ENCODE data around the gene C2. TPM values are rescaled to one million over a fixed set of nuclear protein-coding genes. Genes with fewer than 3 reads are reported as not detected.
"Not testable (repeated sequence)": the region's sequence is repeated elsewhere in the genome, so short reads cannot be mapped to it uniquely, and the experiment has no call there.

Gene C2
- total RNA-seq, 2 experiments from 2014 or later, result 0.57 to 1.3 TPM

- Mint-ChIP-seq H3K4me1 (peaks cover 36% of the 10 kb centered on the region), H3K4me3 (peak overlapping the region; percentile 90), H3K27me3 (no peaks in the 10 kb centered on the region), H3K9me3 (no peaks in the 10 kb centered on the region), H3K36me3 (ENCODE audit: low read depth) (peaks cover 44% of the 10 kb centered on the region), H3K27ac (no peak overlapping the region)
- ChIA-PET CTCF (interaction anchor here (4.6 kb wide), 1 partner anchor 10 kb away, joined by 19 read pairs; the partner anchor contains the start of genes NELFE and SKIC2), POLR2A (no interaction called here)
- no peak for DNase-seq
Measured at GRCh38 chr6:31968791-31969711, 41.5 kb downstream of the C2 start.

DNA sequence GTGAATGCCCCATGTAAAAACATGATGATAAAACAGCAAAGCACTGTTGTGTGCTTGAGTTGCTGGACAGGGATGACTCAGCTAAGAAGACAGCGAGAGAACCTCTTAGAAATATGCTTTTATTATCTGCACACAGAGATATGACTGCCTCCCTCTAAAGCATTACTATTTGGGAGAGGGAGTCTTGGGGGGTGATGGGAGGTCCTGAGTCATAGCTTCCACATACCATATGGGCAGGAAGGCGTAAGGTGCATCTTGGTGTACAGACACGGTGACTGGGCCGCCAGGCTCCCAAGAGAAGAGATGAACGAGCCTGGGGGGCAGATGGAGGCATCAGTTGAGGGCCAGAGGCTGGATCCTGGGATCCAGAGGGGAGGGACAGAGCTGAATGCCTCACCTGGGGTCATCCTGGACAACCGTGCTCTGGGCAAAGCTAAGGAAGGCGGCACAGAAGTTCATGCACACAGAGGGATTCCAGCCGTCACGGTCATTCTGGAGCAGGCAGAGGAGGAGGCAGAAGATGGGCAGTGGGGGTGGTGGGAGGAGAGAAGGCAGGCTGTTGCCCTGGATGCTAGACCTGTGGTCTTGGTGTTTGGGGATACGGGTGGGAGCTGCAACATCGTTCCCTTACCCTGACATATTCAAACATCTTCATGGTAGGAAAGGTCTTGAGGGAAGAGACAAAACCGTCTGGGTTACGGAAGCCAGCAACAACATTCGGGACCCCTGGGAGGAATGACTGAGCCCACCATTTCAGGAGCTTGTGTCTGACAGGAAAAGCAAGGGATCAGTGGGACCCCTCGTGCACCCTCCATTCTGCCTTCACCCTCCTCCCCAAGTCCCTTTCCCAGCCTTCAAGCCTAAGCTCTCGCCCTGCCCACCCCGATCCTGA lies 42.4 kb downstream of the C2 start:
- Mint-ChIP-seq H3K9me3 (no peaks in the 10 kb centered on the region), H3K27ac (peak overlapping the region; percentile 99), H3K4me1 (peaks cover 37% of the 10 kb centered on the region), H3K36me3 (ENCODE audit: low read depth) (peaks cover 37% of the 10 kb centered on the region), H3K27me3 (no peaks in the 10 kb centered on the region), H3K4me3 (peak overlapping the region; percentile 90)
- ChIA-PET CTCF (interaction anchor here (0.5 to 4.6 kb wide), 5 partner anchors 8 to 1837 kb away, joined by 3 to 19 read pairs (median 3); partner anchors contain the start of genes NELFE and SKIC2), POLR2A (interaction anchor here (0.6 kb wide), 1 partner anchor 24 kb away, joined by 3 read pairs; no protein-coding TSS in a partner anchor)
- DNase-seq, result no peak

DNA sequence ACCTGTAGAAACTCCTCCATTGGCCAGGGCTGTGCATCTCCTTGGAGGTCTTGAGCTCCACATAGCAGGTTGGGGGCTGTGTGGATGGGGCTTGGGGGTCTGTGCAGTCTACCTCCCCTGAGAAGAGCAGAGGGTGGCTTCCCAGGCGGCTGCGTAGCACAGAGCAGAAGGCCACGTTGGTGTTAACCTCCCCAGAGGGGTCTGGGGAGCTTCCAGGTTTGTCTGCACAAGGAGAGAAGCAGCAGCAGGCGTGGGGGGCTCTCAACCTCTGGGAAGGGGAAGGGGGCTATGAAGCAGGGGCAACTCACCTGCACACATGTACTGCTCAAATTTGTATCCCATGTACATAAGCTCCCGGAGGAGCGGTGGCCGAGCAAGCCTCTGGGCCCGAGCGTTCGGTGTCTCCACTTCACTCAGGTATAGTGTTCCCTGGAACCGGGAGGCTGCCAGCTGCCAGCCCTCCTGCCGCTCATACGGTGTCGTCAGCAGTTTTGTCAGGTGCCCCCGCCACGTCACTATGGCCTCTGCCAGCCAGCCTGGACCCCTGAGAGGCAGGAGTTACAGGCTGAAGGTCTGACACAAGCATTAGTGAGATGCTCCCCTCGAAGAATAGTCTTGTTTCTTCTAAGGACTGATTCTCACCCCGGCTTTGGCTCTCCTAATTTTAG lies 43.2 kb downstream of the C2 start:
- H3K4me3 Mint-ChIP-seq, result peak overlapping the region; percentile 90
- DNase-seq, result no peak
- peak overlapping the region; percentile 99 for H3K27ac Mint-ChIP-seq
- no peaks in the 10 kb centered on the region for H3K9me3 Mint-ChIP-seq
- H3K36me3 Mint-ChIP-seq (ENCODE audit: low read depth), result peaks cover 35% of the 10 kb centered on the region
- no peaks in the 10 kb centered on the region for H3K27me3 Mint-ChIP-seq
- ChIA-PET CTCF (interaction anchor here (0.9 to 4.6 kb wide), 5 partner anchors 9 to 19 kb away, joined by 3 to 19 read pairs (median 4); partner anchors contain the start of genes NELFE and SKIC2), POLR2A (interaction anchor here (0.6 kb wide), 3 partner anchors 16 to 25 kb away, joined by 3 to 7 read pairs (median 3); no protein-coding TSS in a partner anchor)
- H3K4me1 Mint-ChIP-seq, result peaks cover 37% of the 10 kb centered on the region

DNA sequence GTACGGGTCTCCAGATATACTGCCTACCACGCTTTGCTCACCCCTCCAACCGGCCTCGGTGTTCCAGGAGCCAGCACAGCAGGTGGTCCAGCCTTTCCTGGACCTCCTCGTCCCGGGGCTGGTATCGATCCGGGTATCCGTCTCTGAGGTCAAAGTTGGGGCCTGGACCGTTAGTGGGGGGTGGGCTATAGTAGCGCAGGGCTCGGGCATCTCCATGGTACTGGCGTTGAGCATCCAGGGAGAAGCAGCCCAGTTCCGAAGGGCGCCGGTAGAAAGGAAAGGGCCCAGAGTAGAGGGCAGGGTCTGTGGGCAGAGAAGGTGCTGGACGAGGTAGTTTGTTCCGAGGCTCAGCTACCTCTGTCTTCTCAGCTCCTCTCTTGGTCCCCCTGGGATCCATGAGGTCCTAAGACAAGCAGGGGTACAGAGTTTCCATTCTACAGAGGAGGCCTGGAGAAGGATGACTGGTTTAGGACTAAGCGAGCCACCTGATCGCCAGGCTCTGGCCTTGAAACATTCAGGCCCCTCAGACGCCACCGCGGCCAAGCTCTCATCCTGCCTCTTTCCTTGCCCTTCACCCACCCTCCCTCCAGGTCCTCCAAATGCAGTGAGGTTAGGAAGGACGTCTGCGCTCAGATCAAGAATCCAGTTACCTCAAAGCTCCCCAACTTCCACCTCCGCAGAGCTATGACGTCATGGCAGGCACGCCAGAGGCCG lies 43.9 kb downstream of the C2 start:
- Mint-ChIP-seq H3K36me3 (ENCODE audit: low read depth) (peaks cover 31% of the 10 kb centered on the region), H3K27me3 (no peaks in the 10 kb centered on the region), H3K9me3 (no peaks in the 10 kb centered on the region), H3K4me3 (peak overlapping the region; percentile 90), H3K4me1 (peaks cover 37% of the 10 kb centered on the region), H3K27ac (peak overlapping the region; percentile 99)
- DNase-seq, result no peak
- CTCF ChIA-PET, result interaction anchor here (0.7 to 4.6 kb wide), 5 partner anchors 12 to 108 kb away, joined by 3 to 19 read pairs (median 4); partner anchors contain the start of genes NELFE and SKIC2
- POLR2A ChIA-PET, result interaction anchor here (0.6 kb wide), 4 partner anchors 16 to 345 kb away, joined by 3 to 7 read pairs (median 4); no protein-coding TSS in a partner anchor

- DNase-seq, result peak; percentile 98
- H3K4me1 Mint-ChIP-seq, result peaks cover 37% of the 10 kb centered on the region
- peaks cover 3% of the 10 kb centered on the region for H3K9me3 Mint-ChIP-seq
- ChIA-PET POLR2A (interaction anchor here (0.6 kb wide), 2 partner anchors 141 to 346 kb away, joined by 3 to 5 read pairs; no protein-coding TSS in a partner anchor), CTCF (interaction anchor here (0.7 to 4.6 kb wide), 4 partner anchors 13 to 109 kb away, joined by 3 to 19 read pairs (median 4); partner anchors contain the start of genes NELFE and SKIC2)
- peak within 1 kb of the TSS; percentile 99 for H3K27ac Mint-ChIP-seq
- H3K27me3 Mint-ChIP-seq, result no peaks in the 10 kb centered on the region
- peaks cover 28% of the 10 kb centered on the region for H3K36me3 Mint-ChIP-seq (ENCODE audit: low read depth)
- H3K4me3 Mint-ChIP-seq, result peak within 1 kb of the TSS; percentile 90
Measured at GRCh38 chr6:31971993-31972708, 44.6 kb downstream of the C2 start, which contains the start of gene DXO. TSS of gene DXO (minus strand) at chr6:31972138. CDS start at chr6:31971675, 463 bp downstream.

DNA sequence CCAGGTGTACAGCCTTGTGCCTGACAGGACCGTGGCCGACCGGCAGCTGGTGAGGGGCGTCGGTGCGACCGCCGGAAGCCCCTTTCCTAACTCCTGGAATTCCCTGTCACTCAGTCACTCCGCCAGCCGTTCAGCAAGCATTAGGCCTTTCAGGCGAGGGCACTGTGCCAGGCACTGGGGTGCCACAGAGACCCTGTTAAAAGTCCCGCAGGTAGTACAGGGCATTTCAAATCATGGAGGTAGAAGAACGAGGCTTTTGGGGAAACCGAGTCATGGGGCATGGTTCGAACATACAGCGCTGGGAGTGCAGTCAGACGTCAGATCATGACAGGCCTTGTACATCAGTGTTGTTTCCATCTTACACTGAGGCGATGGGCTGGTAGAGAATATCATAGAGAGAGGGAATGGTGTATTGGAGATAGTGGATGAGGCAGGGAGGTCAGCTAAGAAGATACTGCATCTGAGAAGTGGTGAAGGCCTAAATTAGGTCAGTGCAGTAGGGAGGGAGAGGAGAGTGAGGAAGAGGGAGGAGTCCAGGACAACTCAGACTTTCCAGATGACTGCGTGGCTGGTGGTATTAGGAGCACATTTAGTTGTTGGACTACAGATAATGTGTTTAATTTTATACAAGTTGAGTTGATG lies 45.3 kb downstream of the C2 start:
- Mint-ChIP-seq H3K27me3 (no peaks in the 10 kb centered on the region), H3K4me1 (peaks cover 37% of the 10 kb centered on the region), H3K9me3 (peaks cover 3% of the 10 kb centered on the region), H3K4me3 (peak overlapping the region; percentile 90), H3K27ac (peak overlapping the region; percentile 99), H3K36me3 (ENCODE audit: low read depth) (peaks cover 21% of the 10 kb centered on the region)
- no peak for DNase-seq
- ChIA-PET CTCF (interaction anchor here (1.3 kb wide), 1 partner anchor 109 kb away, joined by 3 read pairs; no protein-coding TSS in a partner anchor), POLR2A (no interaction called here)

- H3K4me3 Mint-ChIP-seq; POLR2A ChIA-PET; H3K27ac Mint-ChIP-seq; H3K36me3 Mint-ChIP-seq (ENCODE audit: low read depth); H3K9me3 Mint-ChIP-seq; H3K27me3 Mint-ChIP-seq; DNase-seq: not testable (repeated sequence)
- H3K4me1 Mint-ChIP-seq, result peaks cover 30% of the 10 kb centered on the region
- CTCF ChIA-PET, result interaction anchor here (0.7 kb wide), 2 partner anchors 72 to 273 kb away, joined by 3 to 5 read pairs; no protein-coding TSS in a partner anchor
Measured at GRCh38 chr6:31976065-31976464, 48.5 kb downstream of the C2 start.

GRCh38 chr6:31977816-31978431 lies 50.4 kb downstream of the C2 start:
- Mint-ChIP-seq H3K27ac (no peak overlapping the region), H3K36me3 (ENCODE audit: low read depth) (peaks cover 5% of the 10 kb centered on the region), H3K4me1 (peaks cover 17% of the 10 kb centered on the region), H3K4me3 (no peak overlapping the region), H3K9me3 (peaks cover 3% of the 10 kb centered on the region), H3K27me3 (no peaks in the 10 kb centered on the region)
- ChIA-PET CTCF (no interaction called here), POLR2A (no interaction called here)
- no peak for DNase-seq

- Mint-ChIP-seq H3K4me3 (no peak overlapping the region), H3K4me1 (peaks cover 9% of the 10 kb centered on the region), H3K36me3 (ENCODE audit: low read depth) (peaks cover 3% of the 10 kb centered on the region), H3K9me3 (peaks cover 3% of the 10 kb centered on the region), H3K27ac (peak overlapping the region; percentile 81), H3K27me3 (no peaks in the 10 kb centered on the region)
- POLR2A ChIA-PET, result no interaction called here
- CTCF ChIA-PET, result interaction anchor here (0.6 to 1.6 kb wide), 2 partner anchors 8 to 68 kb away, joined by 3 read pairs; no protein-coding TSS in a partner anchor
- no peak for DNase-seq
Measured at GRCh38 chr6:31978831-31979230, 51.3 kb downstream of the C2 start.

- POLR2A ChIA-PET, result no interaction called here
- H3K36me3 Mint-ChIP-seq (ENCODE audit: low read depth), result peaks cover 3% of the 10 kb centered on the region
- H3K27me3 Mint-ChIP-seq, result no peaks in the 10 kb centered on the region
- CTCF ChIA-PET, result interaction anchor here (0.6 to 1.6 kb wide), 2 partner anchors 9 to 67 kb away, joined by 3 read pairs; no protein-coding TSS in a partner anchor
- peaks cover 3% of the 10 kb centered on the region for H3K9me3 Mint-ChIP-seq
- no peak overlapping the region for H3K4me3 Mint-ChIP-seq
- H3K27ac Mint-ChIP-seq, result peak overlapping the region; percentile 81
- peaks cover 6% of the 10 kb centered on the region for H3K4me1 Mint-ChIP-seq
- no peak for DNase-seq
Measured at GRCh38 chr6:31979238-31979898, 51.9 kb downstream of the C2 start.
